HG02885 (cell line): ENCODE results near the gene MED22.
"Not testable (repeated sequence)": the region's sequence is repeated elsewhere in the genome, so short reads cannot be mapped to it uniquely, and the experiment has no call there.

Source experiments
- ATAC-seq: cut with Tn5 transposase; IDR thresholded peaks from one replicate; pipeline ENCODE4 v1.9.1; 2021; ENCODE audit warnings: mild to moderate bottlenecking; ENCODE audit not compliant: unreplicated experiment, poor library complexity

The MED22 gene

GRCh38 chr9:133377721-133378216, 29.8 kb upstream of the MED22 start:
- no peak for ATAC-seq

- ATAC-seq = not testable (repeated sequence)
Measured at GRCh38 chr9:133377280-133377679, 29.3 kb upstream of the MED22 start.

GRCh38 chr9:133375724-133376654, 28.1 kb upstream of the MED22 start, which contains the start of the genes STKLD1 and SURF4:
Gene STKLD1, plus strand, starts transcription at chr9:133376366. Its CDS starts 108 bp downstream, at chr9:133376474.
Gene SURF4, minus strand, starts transcription at chr9:133376060. Its CDS starts 91 bp downstream, at chr9:133375969.
- peak; percentile 92 for ATAC-seq

- peak; percentile 19 for ATAC-seq
Measured at GRCh38 chr9:133375116-133375723, 27.3 kb upstream of the MED22 start.

- ATAC-seq = no peak
Measured at GRCh38 chr9:133374612-133375115, 26.7 kb upstream of the MED22 start.

- ATAC-seq = no peak
Measured at GRCh38 chr9:133372144-133372543, 24.2 kb upstream of the MED22 start.

GRCh38 chr9:133371261-133371711, 23.4 kb upstream of the MED22 start:
- ATAC-seq = no peak

- no peak for ATAC-seq
Measured at GRCh38 chr9:133370685-133371084, 22.8 kb upstream of the MED22 start.

GRCh38 chr9:133369933-133370332, 22.0 kb upstream of the MED22 start:
- no peak for ATAC-seq

GRCh38 chr9:133369422-133369821, 21.5 kb upstream of the MED22 start:
- ATAC-seq = no peak

- ATAC-seq = no peak
Measured at GRCh38 chr9:133368249-133368881, 20.4 kb upstream of the MED22 start.

GRCh38 chr9:133367778-133368177, 19.8 kb upstream of the MED22 start:
- no peak for ATAC-seq

- ATAC-seq = no peak
Measured at GRCh38 chr9:133367221-133367620, 19.3 kb upstream of the MED22 start.

- ATAC-seq = no peak
Measured at GRCh38 chr9:133366435-133366834, 18.5 kb upstream of the MED22 start.

- ATAC-seq = no peak
Measured at GRCh38 chr9:133362359-133363044, 14.6 kb upstream of the MED22 start.

GRCh38 chr9:133361507-133362092, 13.7 kb upstream of the MED22 start:
- ATAC-seq = no peak

- ATAC-seq = no peak
Measured at GRCh38 chr9:133360400-133361393, 12.8 kb upstream of the MED22 start.

GRCh38 chr9:133359399-133360175, 11.7 kb upstream of the MED22 start:
- ATAC-seq = no peak
